ENCODE measurements around the gene RNU7-1. TPM values are rescaled to one million over a fixed set of nuclear protein-coding genes. Genes with fewer than 3 reads are reported as not detected.

RNU7-1 gene
- total and polyA plus RNA-seq, 9 of the 15 experiments (the other 6 are each of a cell fraction or from before 2014, with no cell fraction given): not detected

- H2AFZ ChIP-seq (ENCODE audit: low read depth, low read length): no peak overlapping the region
- peak overlapping the region; percentile 99; the same call in 2 of the 3 replicates for H3K27ac ChIP-seq (ENCODE audit: extremely low read depth, low read depth, low read length)
- H3K36me3 ChIP-seq (ENCODE audit: control insufficient read depth, insufficient read depth, low read length): peaks cover 65% of the 10 kb centered on the region
Observed at GRCh38 chr12:6968426-6968825, 24.8 kb downstream of the RNU7-1 start.

More at GRCh38 chr12:6968426-6968825, 24.8 kb downstream of the RNU7-1 start:
- WGBS (ENCODE audit: insufficient coverage, low coverage, missing lambda C conversion rate): 94% methylated on average over 8 of the region's 9 CpGs
- ATAC-seq (no peak), DNase-seq (ENCODE audit: extremely low read depth in 1 of 4, low spot score in 3 of 4) (no peak), FAIRE-seq (no peak)
- intact Hi-C loops (cut with micrococcal nuclease): loop anchor here (10.0 kb wide), 1 partner anchor 216 kb away; the partner anchor contains the start of gene PEX5
- no TSS peak for BruUV-seq (replicated peaks)
- H3K9me1 ChIP-seq (ENCODE audit: control insufficient read depth, insufficient read depth, low read length): no peaks in the 10 kb centered on the region
- no peaks in the 10 kb centered on the region for H4K20me1 ChIP-seq (replicated peaks; ENCODE audit: control insufficient read depth, insufficient read depth, low read length)
- no peaks in the 10 kb centered on the region for H3K9me3 ChIP-seq (replicated peaks; ENCODE audit: control insufficient read depth, insufficient read depth, low read depth, low read length)
- peak overlapping the region; percentile 97; the same call in 1 of the 2 replicates for H3K4me3 ChIP-seq
- peaks cover 37 to 40% of the 10 kb centered on the region in 2 experiments; a peak in 4 of 5 replicates for H3K4me1 ChIP-seq (replicated peaks in 1 of 2; ENCODE audit: control insufficient read depth in 2 of 2, insufficient read depth in 2 of 2, low read length in 2 of 2)
- H3K9ac ChIP-seq (ENCODE audit: insufficient read depth in 1 of 2, low read depth in 2 of 2, low read length in 2 of 2): peak overlapping the region; percentile 70 to 99
- ChIA-PET CTCF (ENCODE audit: low intra/inter-chr PET ratio) (no interaction called here), POLR2A (interaction anchor here (0.6 to 3.0 kb wide), 6 partner anchors 10 to 96 kb away, joined by 3 to 10 read pairs (median 4); partner anchors contain the start of genes C12orf57, LPCAT3, RNU7-1 and SPSB2)
- peaks cover 64% of the 10 kb centered on the region for H3K79me2 ChIP-seq (ENCODE audit: control insufficient read depth, insufficient read depth, low read length)
- peak overlapping the region; percentile 99; the same call in 1 of the 2 replicates for H3K4me2 ChIP-seq (ENCODE audit: insufficient read depth, low read length)
- TF ChIP-seq ZNF561 (CRISPR knock-in tag; conservative IDR thresholded peaks at IDR 0.05): no peak
- TF ChIP-seq REST (IDR thresholded peaks at IDR 0.05; ENCODE audit: borderline replicate concordance): no peak
- TF ChIP-seq REST (CRISPR knock-in tag; IDR thresholded peaks at IDR 0.05; ENCODE audit: low read depth): no peak
- in situ Hi-C loops (cut with MboI): no loop called here
- H3K27me3 ChIP-seq (ENCODE audit: control insufficient read depth in 2 of 2, insufficient read depth in 2 of 2, low read length in 2 of 2): no peaks in the 10 kb centered on the region

All from K562 (cell line).